Neuronal stem cell (in vitro differentiated cells): ENCODE data around the gene CXXC5.

ENCODE experiments used
- DNase-seq: peaks from one replicate; pipeline ENCODE4 v3.0.0-alpha.2; 2013; ENCODE audit warnings: low spot score
- H2AFZ ChIP-seq: one replicate; pipeline ENCODE4 v1.6.1; 2013; ENCODE audit warnings: mild to moderate bottlenecking, low read length, inconsistent platforms
- H2AK5ac ChIP-seq: 2 replicates; pipeline ENCODE4 v1.6.1; 2013; ENCODE audit warnings: low read depth, mild to moderate bottlenecking, inconsistent platforms, low read length, moderate library complexity, mixed read lengths
- H2BK120ac ChIP-seq: 2 replicates; pipeline ENCODE4 v1.6.1; 2013; ENCODE audit warnings: low read depth, mild to moderate bottlenecking, inconsistent platforms, low read length, moderate library complexity, mixed read lengths
- H2BK12ac ChIP-seq: one replicate; pipeline ENCODE4 v1.6.1; 2013; ENCODE audit warnings: low read length, inconsistent platforms
- H2BK15ac ChIP-seq: 2 replicates; pipeline ENCODE4 v1.6.1; 2013; ENCODE audit warnings: mild to moderate bottlenecking, low read length, inconsistent platforms, mixed read lengths
- H2BK5ac ChIP-seq: one replicate; pipeline ENCODE4 v1.6.1; 2013; ENCODE audit warnings: inconsistent platforms, mild to moderate bottlenecking, low read length, moderate library complexity
- H3K14ac ChIP-seq: one replicate; pipeline ENCODE4 v1.6.1; 2013; ENCODE audit warnings: low read length, inconsistent platforms
- H3K18ac ChIP-seq: 2 replicates; pipeline ENCODE4 v1.6.1; 2013; ENCODE audit warnings: low read length, inconsistent platforms
- H3K23ac ChIP-seq: 2 replicates; pipeline ENCODE4 v1.6.1; 2013; ENCODE audit warnings: low read depth, mild to moderate bottlenecking, mixed read lengths, low read length, inconsistent platforms; ENCODE audit not compliant: poor library complexity
- H3K27ac ChIP-seq: replicated peaks from 3 replicates; pipeline ENCODE4 v1.5.1; 2013; ENCODE audit warnings: low read length, inconsistent platforms
- H3K27me3 ChIP-seq, 3 experiments: 2 replicates each; pipeline ENCODE4 v1.6.1; 2013; ENCODE audit warnings: low read length in 3 of 3, mild to moderate bottlenecking in 2 of 3, inconsistent platforms in 1 of 3, low read depth in 1 of 3, mixed read lengths in 1 of 3, moderate library complexity in 1 of 3; ENCODE audit not compliant: control insufficient read depth in 3 of 3, insufficient read depth in 3 of 3
- H3K36me3 ChIP-seq, 2 donors: replicated peaks in 1 of 2; 2 replicates each; pipeline ENCODE4 v1.6.1; 2013; ENCODE audit warnings: low read length in 2 of 2; ENCODE audit not compliant: control insufficient read depth in 2 of 2, insufficient read depth in 2 of 2
- H3K4ac ChIP-seq: 2 replicates; pipeline ENCODE4 v1.6.1; 2013; ENCODE audit warnings: inconsistent platforms, mild to moderate bottlenecking, low read length, moderate library complexity
- H3K4me1 ChIP-seq, 2 donors: 1 replicate in 1 of 2; 2 replicates in 1 of 2; pipeline ENCODE4 v1.6.1; 2013; ENCODE audit warnings: low read length in 2 of 2, low read depth in 1 of 2; ENCODE audit not compliant: control insufficient read depth in 2 of 2, insufficient read depth in 1 of 2
- H3K4me2 ChIP-seq: one replicate; pipeline ENCODE4 v1.6.1; 2013; ENCODE audit warnings: mild to moderate bottlenecking, low read length, inconsistent platforms; ENCODE audit not compliant: insufficient read depth, poor library complexity, severe bottlenecking
- H3K4me3 ChIP-seq, 2 donors: 2 replicates each; pipeline ENCODE4 v1.5.1; 2013; ENCODE audit warnings: low read length in 2 of 2, mild to moderate bottlenecking in 2 of 2, inconsistent platforms in 1 of 2, moderate library complexity in 1 of 2
- H3K79me1 ChIP-seq: one replicate; pipeline ENCODE4 v1.6.1; 2013; ENCODE audit warnings: low read depth, mild to moderate bottlenecking, inconsistent platforms, low read length, moderate library complexity
- H3K9ac ChIP-seq: one replicate; pipeline ENCODE4 v1.6.1; 2013; ENCODE audit warnings: mild to moderate bottlenecking, low read depth, low read length, inconsistent platforms; ENCODE audit not compliant: poor library complexity
- H3K9me3 ChIP-seq, 2 donors: replicated peaks in 1 of 2; 2 replicates each; pipeline versions ENCODE3 to v1.6.1; 2013; ENCODE audit warnings: low read length in 2 of 2, mild to moderate bottlenecking in 2 of 2, inconsistent platforms in 1 of 2, low read depth in 1 of 2, mixed read lengths in 1 of 2, moderate library complexity in 1 of 2; ENCODE audit not compliant: control insufficient read depth in 2 of 2, insufficient read depth in 1 of 2
- H4K8ac ChIP-seq: one replicate; pipeline ENCODE4 v1.6.1; 2013; ENCODE audit warnings: low read depth, mild to moderate bottlenecking, inconsistent platforms, low read length, moderate library complexity
- H4K91ac ChIP-seq: one replicate; pipeline ENCODE4 v1.6.1; 2013; ENCODE audit warnings: low read length, low read depth, mild to moderate bottlenecking, inconsistent platforms; ENCODE audit not compliant: poor library complexity
- WGBS, 2 donors: extraction: QIAGEN DNeasy Blood & Tissue Kit; methylation state at CpG; one replicate each; pipeline ENCODE4 v1.1.7; 2013; ENCODE audit warnings: missing lambda C conversion rate in 2 of 2, mixed read lengths in 1 of 2; ENCODE audit not compliant: insufficient read length in 2 of 2, insufficient replicate concordance in 1 of 2; ENCODE audit errors: extremely low coverage in 2 of 2; 5-methylcytosine and 5-hydroxymethylcytosine counted together

The CXXC5 gene

GRCh38 chr5:139683295-139684271 is 35.4 kb downstream of the CXXC5 start:
- Histone ChIP-seq H2AFZ (no peak overlapping the region), H3K4me3 (no peak overlapping the region), H3K4ac (no peak overlapping the region), H4K91ac (no peak overlapping the region), H2BK12ac (no peak overlapping the region), H4K8ac (no peak overlapping the region), H3K4me2 (no peak overlapping the region), H3K4me1 (peaks cover 21 to 40% of the 10 kb centered on the region in 2 donors), H2BK120ac (no peak overlapping the region), H3K36me3 (peaks cover 11 to 77% of the 10 kb centered on the region in 2 donors), H3K14ac (no peak overlapping the region), H3K27me3 (no peaks in the 10 kb centered on the region), H3K27ac (no peak overlapping the region), H3K23ac (no peak overlapping the region), H3K9ac (no peak overlapping the region), H3K9me3 (peaks cover 0 to 2% of the 10 kb centered on the region in 2 donors), H2BK5ac (no peak overlapping the region), H2AK5ac (peak overlapping the region; percentile 88), H2BK15ac (no peak overlapping the region), H3K18ac (peak overlapping the region; percentile 16), H3K79me1 (peaks cover 4% of the 10 kb centered on the region)
- DNase-seq: no peak
- WGBS, 2 donors: no CpG with 5 or more reads among the region's 20 CpGs

GRCh38 chr5:139684350-139684880 is 36.3 kb downstream of the CXXC5 start:
- Histone ChIP-seq H2BK5ac (peak overlapping the region; percentile 59), H3K18ac (peak overlapping the region; percentile 82)
- WGBS, 2 donors: no CpG with 5 or more reads among the region's 7 CpGs

GRCh38 chr5:139684881-139685749 is 37.0 kb downstream of the CXXC5 start:
- DNase-seq: no peak
- Histone ChIP-seq H2AK5ac (peak overlapping the region; percentile 88), H2BK120ac (no peak overlapping the region), H3K4me2 (no peak overlapping the region), H2BK5ac (peak overlapping the region; percentile 59), H3K27me3 (no peaks in the 10 kb centered on the region), H3K14ac (no peak overlapping the region), H4K91ac (no peak overlapping the region), H2AFZ (no peak overlapping the region), H3K18ac (peak overlapping the region; percentile 82), H3K27ac (no peak overlapping the region), H2BK15ac (peak overlapping the region; percentile 88), H3K36me3 (peaks cover 10 to 63% of the 10 kb centered on the region in 2 donors), H3K4me1 (peaks cover 36 to 50% of the 10 kb centered on the region in 2 donors), H3K79me1 (peaks cover 3% of the 10 kb centered on the region), H3K4ac (no peak overlapping the region), H3K9me3 (no peaks in the 10 kb centered on the region), H2BK12ac (peak overlapping the region; percentile 53), H4K8ac (no peak overlapping the region), H3K23ac (peak overlapping the region; percentile 71), H3K4me3 (no peak overlapping the region), H3K9ac (peak overlapping the region; percentile 72)
- no CpG with 5 or more reads among the region's 19 CpGs for WGBS, 2 donors

More at GRCh38 chr5:139684350-139684880, 36.3 kb downstream of the CXXC5 start:
- Histone ChIP-seq H4K91ac (no peak overlapping the region), H3K27ac (no peak overlapping the region), H4K8ac (no peak overlapping the region), H3K4ac (no peak overlapping the region), H2AK5ac (peak overlapping the region; percentile 88), H2AFZ (no peak overlapping the region), H3K4me2 (no peak overlapping the region), H3K79me1 (peaks cover under 1% of the 10 kb centered on the region), H3K36me3 (peaks cover 11 to 70% of the 10 kb centered on the region in 2 donors), H2BK15ac (peak overlapping the region; percentile 88), H3K27me3 (no peaks in the 10 kb centered on the region), H2BK12ac (no peak overlapping the region), H3K9me3 (no peaks in the 10 kb centered on the region), H2BK120ac (no peak overlapping the region), H3K9ac (peak overlapping the region; percentile 72), H3K4me3 (no peak overlapping the region), H3K23ac (peak overlapping the region; percentile 71), H3K4me1 (peaks cover 29 to 43% of the 10 kb centered on the region in 2 donors), H3K14ac (peak overlapping the region; percentile 89)
- DNase-seq: no peak
